ENCODE measurements around the gene ADH7. TPM values are rescaled to one million over a fixed set of nuclear protein-coding genes. Genes with fewer than 3 reads are reported as not detected.
A peak's percentile ranks its signal among the peaks of the same experiment; 100 is the strongest.
"Not testable (repeated sequence)": the region's sequence is repeated elsewhere in the genome, so short reads cannot be mapped to it uniquely, and the experiment has no call there.

The ADH7 gene
- total RNA-seq, 1 donor from 2014 or later, result 2.4 TPM

DNA sequence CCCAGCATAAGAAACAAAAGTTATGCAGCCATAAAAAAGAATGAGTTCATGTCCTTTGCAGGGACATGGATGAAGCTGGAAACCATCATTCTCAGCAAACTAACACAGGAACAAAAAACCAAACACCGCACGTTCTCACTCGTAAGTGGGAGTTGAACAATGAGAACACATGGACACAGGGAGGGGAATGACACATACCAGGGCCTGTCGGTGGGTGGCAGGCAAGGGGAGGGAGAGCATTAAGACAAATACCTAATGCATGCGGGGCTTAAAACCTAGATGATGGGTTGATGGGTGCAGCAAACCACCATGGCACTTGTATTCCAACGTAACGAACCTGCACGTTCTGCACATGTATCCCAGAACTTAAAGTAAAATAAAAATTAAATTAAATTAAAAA lies 19.4 kb downstream of the ADH7 start:
- not testable (repeated sequence) for DNase-seq (ENCODE audit: low spot score)

DNA sequence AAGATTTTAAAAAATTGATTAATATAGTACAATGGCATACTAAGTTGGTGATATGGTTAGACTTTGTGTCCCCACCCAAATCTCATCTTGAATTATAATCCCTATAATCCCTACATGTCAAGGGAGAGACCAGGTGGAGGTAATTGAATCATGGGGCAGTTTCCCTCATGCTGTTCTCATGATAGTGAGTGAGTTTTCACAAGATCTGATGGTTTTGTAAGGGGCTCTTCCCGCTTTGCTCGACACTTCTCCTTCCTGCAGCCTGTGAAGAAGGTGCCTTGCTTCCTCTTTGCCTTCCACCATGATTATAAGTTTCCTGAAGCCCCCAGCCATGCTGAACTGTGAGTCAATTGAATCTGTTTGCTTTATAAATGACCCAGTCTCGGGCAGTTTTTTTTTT lies 20.2 kb downstream of the ADH7 start:
- not testable (repeated sequence) for DNase-seq (ENCODE audit: low spot score)

DNA sequence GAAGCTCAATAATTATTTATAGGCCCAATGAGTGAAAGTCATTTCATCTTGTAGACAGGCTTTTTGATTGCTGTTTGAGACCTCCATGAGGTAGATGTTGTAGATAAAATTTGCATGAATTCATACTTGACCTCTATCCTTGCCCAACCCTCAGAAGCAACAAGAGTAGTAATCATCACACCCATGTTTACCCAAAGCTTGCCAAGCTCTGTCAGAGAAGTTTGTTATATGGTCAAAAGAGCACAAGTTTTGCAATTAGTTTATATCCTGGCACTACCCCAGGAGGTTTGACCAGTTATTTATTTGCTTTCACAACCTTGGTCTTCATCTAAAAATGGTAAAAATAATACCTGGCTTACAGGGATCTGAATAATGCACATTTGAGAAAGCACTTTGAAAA lies 20.7 kb downstream of the ADH7 start:
- no peak for DNase-seq (ENCODE audit: low spot score)

DNA sequence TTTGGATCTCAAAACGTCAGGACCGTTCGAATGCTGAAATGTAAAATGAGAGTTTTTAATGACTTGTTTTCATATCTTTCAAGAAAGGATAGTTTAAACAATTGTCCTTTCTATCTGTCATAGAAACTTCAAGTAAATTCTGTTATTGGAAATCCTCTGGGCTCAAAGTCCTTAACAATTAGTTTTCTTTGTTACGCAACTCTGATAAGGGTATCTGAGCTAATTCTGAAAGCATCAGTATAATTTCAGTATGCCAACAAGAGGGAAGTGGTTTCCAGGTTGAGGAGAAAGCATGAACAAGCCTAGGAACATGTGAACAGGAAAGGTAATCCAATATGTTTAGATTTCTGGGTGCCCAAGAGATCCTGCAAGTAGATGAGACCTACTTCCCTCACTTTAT lies 22.0 kb downstream of the ADH7 start:
- no peak for DNase-seq (ENCODE audit: low spot score)

DNA sequence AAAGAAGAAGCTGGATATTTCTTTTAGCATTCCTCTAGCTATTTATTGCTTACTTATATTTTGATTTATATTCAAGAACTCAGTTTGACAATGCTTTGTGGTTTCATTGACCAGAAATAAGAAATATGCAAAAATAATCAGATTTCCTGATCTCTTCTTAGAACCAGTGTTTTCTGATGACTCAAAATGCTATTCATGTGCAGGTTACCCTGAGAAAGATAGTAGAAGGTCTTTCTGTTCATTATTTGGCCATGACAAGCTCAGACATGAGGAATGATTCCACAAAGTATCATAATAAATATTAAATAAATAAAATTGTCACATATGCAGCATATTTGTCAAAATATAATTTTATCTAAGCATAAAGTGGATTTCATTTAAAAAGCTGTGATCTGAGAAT lies 24.1 kb downstream of the ADH7 start:
- no peak for DNase-seq (ENCODE audit: low spot score)

DNA sequence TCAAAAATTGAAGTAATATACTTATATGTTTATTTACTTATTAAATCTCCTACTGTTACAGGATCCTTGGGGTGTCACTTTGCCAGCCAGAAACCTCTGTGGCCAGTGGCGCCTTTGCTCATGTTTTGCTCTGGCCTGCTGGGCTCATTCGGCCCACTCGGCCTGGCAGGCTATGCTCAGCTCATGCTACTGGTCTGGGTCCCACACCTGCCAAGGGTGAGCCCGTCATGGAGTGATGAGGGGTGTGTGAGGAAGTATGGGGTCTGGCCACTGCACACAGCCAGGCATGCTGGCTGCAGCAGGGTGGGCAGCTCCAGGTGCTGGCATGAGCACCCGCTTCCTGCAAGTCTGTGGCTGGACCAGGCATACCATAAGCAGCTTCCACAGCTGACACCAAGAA lies 25.1 kb downstream of the ADH7 start:
- no peak for DNase-seq (ENCODE audit: low spot score)

DNA sequence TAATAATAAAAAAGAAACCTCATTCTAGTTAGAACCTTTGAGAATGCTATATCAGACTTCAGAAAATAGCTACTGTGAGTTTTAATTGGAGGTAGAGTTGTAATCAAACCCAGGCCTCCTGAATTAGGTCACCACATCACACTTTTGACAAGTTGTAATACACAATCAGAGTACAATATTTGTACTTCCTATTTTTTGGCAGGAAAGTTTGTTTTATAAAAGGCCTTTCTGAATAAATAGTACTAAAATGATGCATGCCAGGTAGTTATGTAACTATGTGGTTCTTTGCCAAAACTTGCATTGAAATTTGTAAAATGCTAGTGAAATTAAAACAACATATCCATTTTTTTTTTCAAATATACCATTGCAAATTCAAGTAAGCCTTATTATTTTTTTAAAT lies 26.8 kb downstream of the ADH7 start:
- DNase-seq (ENCODE audit: low spot score), result no peak

DNA sequence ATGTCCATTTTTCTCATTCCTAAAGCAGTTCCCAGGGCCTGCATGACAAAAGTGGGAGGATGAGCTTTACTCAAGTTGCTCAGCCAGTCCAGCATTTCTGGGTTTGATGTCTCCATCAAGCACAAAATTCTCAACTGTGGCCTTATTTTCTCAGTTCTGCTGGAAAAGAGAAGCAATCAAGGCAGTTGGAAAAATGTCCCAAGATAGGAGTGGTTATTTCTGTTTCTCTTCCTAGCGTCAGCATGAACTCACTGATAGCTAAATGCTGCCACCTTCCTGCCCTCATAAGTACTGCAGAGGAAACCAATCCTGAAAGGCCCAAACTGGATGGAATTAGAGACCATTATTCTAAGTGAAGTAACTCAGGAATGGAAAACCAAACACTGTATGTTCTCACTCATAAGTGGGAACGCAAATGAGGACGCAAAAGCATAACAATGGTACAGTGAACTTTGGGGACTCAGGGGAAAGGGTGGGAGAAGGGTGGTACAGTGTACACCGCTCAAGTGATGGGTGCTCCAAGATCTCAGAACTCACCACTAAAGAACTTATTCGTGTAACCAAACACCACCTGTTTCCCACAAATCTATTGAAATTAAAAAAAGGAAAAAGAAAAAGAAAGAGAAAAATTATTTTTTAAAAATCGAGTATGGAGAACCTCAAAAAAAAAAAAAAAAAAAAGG lies 29.6 kb downstream of the ADH7 start:
- DNase-seq (ENCODE audit: low spot score), result peak; percentile 81

DNA sequence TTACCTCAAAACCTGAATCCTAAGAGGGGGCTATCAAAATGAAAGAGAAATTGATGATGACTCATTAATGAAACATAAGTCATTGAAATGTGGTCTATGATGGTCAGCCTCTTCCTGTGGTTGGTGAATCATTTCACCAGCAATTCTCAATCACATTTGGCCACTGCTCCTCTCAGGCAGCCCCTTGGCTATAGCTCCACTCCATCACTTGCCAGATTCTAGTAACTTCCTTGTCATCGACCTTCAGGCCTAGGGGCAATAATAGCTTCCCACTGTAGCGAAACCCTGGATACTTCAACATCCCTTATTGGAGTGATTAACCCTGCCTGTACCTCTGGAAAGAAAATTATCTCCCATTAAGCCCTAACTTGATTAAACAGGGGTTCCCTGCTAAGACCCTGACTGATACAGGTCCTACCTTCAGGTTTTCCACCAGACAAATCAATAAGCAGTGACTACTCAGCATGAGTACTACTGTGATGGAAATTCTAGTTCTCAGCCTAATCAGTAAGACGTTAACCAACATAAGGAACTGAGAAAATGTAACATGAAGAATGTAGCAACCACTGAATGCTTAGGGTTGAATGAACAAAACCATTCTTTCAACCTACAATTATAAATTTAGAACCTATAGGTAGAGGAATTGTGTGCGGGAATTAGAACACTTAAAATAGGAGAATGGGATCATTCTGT lies 30.4 kb downstream of the ADH7 start:
- DNase-seq (ENCODE audit: low spot score), result no peak

DNA sequence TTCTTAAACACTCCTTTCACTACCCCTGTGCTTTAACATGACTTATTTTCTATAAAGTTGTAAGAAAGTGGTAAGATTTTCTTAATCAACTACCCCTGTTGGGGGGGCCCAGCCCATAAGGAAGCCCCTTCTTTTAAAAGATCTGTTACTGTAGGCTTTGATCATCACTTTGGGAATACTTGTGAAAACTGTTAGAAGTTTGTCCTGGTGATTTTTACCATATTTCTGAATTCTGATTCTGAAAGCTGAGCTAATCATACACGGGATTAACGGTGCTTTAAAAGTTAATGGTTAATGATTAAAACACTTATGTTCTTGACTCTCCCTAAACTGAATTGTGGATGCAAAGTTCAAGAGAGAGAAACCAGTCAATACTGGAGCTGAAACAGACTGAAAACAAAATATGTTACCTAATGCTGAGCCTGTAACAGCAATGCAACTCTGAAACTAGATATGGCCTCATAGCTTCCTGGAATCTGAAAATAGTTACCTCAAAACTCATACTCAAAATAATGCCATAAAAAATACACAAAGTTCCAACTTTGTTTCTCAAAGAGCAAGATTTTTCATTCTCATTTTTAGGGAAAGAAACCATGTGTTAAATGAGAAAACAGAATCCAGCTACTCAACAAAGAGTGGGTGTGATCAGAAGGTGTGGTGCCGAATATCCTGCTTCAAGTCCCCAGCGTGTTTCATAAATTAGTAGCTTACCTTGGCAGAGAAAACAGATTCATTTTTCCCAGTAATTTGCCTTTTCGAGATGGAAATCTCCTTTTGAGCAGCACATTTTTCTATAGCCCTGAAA lies 31.6 kb downstream of the ADH7 start:
- DNase-seq (ENCODE audit: low spot score), result no peak

DNA sequence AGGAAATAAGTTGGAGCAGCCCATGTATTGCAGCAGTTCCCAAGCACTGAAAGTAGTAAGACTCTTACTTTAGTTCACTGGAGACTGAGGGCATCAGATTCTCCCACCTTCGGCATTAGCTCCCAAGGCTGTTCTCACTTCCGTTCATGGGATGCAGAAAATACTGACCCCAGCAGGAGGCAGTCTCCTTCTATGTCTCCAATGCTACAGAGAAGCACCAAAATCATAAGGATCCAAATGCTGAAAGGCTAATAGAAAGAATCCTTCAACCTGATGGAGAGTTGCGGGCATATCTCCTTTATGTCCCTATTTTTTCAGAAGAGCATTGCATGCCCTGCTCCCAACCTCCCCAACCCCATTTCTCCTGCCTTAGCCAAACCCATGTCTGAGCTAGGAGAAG lies 32.4 kb downstream of the ADH7 start:
- DNase-seq (ENCODE audit: low spot score), result no peak

DNA sequence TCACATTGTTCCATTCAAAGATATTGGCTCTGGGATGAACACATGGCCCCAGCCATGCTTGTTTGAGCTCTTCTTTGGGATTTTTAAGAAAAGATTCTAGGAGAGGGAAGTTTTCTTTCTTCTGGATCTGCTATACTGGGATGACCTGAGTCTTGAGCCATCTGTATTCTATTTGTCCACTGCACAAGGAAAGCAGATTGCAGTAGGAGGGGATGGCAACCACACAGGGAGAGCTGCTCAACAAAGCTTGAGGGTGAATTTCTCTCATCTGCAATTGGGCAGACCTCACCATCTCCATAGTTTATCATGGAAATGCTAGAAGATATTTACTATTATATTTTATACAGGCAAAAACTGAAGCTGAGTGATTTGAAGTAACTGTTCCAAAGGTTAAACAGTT lies 34.3 kb downstream of the ADH7 start:
- DNase-seq (ENCODE audit: low spot score), result no peak

DNA sequence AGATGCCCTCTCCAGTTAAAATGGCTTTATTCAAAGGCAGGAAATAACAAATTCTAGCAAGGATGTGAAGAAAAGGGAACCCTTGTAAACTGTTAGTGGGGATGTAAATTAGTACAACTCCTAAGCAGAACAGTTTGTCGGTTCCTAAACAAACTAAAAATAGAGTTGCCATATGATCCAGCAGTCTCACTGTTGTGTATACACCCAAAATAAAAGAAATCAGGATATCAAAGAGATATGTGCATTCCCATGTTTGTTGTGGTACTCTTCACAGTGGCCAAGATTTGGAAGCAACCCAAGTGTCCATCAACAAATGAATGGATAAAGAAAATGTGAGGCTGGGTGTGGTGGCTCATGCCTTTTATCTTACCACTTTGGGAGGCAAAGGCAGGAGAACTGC lies 36.1 kb downstream of the ADH7 start:
- no peak for DNase-seq (ENCODE audit: low spot score)

DNA sequence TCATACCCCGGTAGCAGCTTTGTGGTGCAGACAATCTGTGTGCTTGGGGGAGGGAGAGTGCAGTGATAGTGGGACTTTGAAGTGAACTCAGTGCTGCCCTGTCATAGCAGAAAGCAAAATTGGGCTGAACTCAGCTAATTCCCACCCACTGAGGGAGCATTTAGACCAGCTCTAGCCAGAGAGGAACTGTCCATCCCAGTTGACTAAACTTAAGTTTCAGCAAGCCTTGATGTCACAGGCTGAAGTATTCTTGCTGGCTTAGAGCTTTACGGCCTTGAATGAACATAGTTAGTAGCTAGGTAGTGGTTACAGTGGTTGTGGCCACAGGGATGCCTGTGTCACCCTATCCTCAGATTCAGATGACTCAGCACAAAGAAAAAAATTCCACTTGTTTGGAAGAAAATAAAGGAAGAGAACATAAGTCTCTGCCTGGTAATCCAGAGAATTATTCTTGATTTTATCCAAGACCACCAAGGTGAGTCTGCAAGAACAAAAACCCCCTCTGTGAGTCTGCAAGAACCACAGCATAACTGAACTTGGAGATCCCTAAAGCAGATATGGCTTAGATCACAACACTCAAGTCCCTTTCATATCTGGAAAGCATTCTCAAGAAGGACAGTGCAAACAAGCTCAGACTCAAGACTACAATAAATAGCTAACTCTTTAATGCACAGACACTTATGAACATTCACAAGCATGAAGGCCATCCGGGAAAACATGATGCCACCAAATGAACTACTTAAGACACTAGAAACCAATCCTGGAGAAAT lies 39.4 kb downstream of the ADH7 start:
- DNase-seq (ENCODE audit: low spot score), result no peak

DNA sequence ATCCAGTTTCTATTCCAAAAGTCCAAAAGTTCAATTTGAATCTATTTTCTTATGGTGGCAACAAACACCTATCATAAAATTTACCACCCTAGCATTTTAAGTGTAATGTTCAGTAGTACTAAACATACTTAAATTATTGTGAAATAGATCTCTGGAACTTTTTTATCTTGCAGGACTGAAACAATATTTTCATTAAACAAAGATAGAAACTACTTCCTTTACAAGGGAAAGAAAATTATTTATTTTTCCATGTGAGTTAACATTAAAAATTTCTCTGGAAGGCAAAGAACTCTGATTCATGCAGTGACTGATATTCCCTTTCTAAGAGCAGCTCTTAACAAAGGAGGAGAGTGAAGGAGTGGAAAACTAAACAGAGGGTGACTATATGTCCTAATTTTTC lies 40.2 kb downstream of the ADH7 start:
- DNase-seq (ENCODE audit: low spot score), result no peak

DNA sequence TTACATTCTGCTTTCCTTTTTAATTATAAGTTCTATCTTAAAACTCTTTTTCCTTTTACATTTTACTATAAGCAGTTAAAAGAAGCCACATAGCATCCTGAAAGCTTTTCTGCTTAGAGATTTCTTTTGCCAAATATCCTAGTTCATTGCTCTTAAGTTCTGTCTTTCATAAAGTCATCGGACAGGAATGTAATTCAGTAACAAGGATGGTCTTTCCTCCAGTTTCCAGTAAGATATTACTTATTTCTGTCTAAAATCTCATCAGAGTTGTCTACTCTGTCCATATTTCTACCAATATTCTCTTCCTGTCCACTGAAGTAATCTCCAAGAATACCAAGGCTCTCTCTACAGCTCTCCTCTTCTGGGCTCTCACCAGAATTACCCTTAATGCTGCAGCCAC lies 45.1 kb downstream of the ADH7 start:
- no peak for DNase-seq (ENCODE audit: low spot score)

DNA sequence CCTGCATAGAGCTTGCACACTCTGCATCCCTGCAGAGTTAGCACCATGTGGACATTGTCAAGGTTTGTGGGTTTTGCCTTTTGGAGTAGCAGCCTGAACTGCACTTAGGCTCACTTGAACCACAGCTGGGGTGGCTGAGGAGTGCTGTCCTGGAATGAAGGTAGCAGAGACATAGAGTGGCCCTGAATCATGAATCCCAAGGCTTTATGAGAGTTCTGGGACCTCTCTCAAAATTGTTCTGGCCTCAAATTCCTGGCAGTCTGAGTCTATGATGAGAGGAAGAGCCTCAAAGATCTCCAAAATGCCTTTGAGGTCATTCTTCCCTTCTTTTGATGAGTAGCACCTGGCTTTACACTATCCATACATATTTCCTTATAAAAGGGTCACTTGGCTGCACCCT lies 45.5 kb downstream of the ADH7 start:
- no peak for DNase-seq (ENCODE audit: low spot score)

DNA sequence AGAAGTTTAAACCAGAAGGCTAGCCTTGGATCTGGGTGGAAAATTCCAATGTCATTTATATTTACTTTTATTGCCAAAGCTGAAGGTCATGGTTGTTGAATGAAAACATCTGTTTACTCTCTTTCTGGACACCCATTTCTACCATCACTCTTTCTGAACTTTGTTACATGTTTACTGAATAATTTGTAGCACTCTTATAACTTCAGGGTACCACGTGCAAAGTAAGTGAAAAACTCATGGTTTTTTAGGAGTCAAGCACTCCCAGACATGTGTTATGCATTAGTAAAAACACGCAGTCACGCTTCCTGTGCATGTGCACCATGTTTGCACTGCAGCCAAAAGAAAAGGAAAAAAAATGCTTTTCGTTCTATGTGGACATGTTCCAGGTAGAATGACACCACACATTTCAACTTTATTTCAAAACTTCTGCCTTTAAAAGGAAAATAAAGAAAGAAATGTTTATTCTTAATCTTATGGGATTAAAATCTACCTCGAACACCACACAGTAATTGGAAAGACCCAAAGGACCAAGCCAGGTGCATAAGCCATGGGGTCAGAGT lies 51.2 kb downstream of the ADH7 start:
- no peak for DNase-seq (ENCODE audit: low spot score)

DNA sequence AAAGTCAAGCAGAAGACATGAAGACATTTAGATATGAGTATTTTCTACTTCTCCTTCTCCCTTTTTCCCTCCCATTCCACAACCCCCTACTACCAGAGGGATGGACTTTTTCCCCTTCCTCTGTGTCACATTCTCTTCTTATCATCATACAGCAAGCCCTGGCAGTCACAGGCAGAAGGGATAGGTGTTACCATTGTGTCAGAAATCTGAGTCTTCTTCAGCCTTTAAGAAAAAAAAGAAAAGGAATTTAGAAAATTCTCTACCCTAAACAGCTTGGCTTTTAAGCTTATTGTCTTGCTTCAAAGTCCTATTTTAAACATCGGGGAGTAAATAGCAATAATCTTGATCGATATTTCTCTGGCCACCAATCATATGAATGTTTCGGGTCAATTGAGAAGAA lies 51.7 kb downstream of the ADH7 start:
- DNase-seq (ENCODE audit: low spot score), result no peak

DNA sequence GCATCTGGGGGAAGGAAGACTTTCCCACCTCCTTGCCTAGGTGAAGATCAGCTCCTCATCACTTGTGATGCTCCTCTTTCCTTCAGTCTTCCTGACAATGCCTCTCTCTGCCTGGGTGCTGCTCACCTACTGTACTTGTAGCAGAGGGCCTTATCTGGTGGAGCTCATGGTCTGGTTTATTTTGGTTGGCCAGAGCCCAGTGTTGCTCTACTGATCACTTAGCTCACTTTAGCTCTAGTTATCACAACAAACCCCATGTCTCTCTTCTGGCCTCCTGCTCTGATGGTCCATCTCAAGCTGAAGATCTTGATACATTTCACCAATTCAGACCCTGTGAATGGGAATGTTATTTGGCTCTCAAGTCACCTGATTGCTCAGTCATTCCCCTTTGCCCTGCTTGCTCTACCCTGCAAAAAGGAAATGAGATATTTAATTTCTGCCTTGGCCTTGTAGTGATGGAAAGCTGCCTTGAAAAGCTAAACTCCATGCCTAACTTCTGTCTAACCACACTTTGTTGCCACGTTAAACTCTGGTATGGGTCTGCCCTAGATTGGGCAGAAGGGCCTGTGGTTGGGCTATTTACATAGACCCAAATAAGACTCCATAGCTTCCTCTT lies 52.3 kb downstream of the ADH7 start:
- DNase-seq (ENCODE audit: low spot score), result no peak

DNA sequence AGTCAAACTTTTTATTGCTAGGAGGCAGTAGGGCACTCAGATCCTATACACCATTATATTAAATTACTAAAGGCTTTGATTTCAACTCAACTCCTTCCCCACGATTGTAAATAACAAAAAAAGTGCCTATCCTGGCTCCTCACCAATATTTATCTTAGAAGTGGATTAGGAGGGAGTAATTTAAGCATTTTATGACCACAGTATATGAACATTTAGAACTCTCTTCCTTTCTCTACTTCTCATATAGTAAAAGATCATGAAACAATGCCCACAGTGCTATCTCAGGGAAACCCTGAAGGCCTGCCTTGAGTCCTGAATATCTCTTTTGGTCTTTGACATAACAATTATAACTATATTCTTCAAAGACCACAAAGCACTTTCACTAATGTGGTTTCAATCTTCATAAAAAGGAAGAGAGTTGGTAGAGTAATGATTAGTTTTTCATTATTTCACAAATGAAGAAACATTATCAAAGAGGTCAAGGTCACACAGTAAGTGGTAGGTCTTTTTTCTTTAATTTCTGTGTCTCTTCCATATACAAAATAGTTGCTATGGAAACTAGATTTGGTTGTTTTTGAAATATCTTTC lies 53.5 kb downstream of the ADH7 start:
- DNase-seq (ENCODE audit: low spot score), result no peak

Measured in umbilical cord (tissue), 2 donors.